AG10803 (cell line): ENCODE measurements around the gene CFAP119.

Source experiments
- DNase-seq: peaks from one replicate; pipeline ENCODE4 v3.0.0; 2010; ENCODE audit warnings: low read depth
- H3K4me3 ChIP-seq: 2 replicates; pipeline ENCODE4 v1.5.1; 2011; ENCODE audit warnings: mild to moderate bottlenecking, low read length, control low read depth
- TF ChIP-seq, protein P1 (sequence below): conservative IDR thresholded peaks from 2 replicates; pipeline ENCODE4 v1.5.1; 2011; ENCODE audit warnings: mild to moderate bottlenecking, low read length, control low read depth, inconsistent platforms

Gene CFAP119

DNA sequence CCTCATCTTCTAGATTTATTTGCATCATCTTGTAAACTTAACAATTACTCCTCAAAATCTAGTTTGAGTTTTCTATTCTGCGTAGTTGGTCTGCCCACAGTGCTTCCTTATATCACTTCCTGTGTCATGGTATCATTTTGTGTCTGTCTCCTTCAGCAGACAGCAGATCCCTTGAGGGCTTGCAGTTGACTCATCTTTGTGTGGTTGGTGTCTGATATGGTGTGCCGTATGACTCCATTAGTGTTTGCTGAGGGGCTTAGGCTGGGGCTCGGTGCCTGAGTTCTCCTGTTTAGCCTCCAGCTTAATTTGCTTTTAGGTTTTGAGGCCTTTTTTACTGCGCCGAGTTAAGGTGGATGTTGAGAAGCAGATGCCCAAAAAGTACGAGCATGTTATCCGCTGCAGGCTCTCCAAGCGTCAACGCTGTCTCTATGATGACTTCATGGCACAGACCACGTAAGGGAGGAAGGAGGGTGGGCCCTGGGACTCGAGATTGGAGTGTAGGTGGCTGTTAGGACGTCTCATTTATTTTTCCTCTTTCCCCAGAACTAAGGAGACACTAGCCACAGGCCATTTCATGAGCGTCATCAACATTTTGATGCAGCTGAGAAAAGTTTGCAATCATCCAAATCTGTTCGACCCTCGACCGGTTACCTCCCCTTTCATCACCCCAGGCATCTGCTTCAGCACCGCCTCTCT lies 46.0 kb downstream of the CFAP119 start:
- no peak overlapping the region for H3K4me3 ChIP-seq
- peak; percentile 9 for DNase-seq
- TF ChIP-seq, protein P1, sequence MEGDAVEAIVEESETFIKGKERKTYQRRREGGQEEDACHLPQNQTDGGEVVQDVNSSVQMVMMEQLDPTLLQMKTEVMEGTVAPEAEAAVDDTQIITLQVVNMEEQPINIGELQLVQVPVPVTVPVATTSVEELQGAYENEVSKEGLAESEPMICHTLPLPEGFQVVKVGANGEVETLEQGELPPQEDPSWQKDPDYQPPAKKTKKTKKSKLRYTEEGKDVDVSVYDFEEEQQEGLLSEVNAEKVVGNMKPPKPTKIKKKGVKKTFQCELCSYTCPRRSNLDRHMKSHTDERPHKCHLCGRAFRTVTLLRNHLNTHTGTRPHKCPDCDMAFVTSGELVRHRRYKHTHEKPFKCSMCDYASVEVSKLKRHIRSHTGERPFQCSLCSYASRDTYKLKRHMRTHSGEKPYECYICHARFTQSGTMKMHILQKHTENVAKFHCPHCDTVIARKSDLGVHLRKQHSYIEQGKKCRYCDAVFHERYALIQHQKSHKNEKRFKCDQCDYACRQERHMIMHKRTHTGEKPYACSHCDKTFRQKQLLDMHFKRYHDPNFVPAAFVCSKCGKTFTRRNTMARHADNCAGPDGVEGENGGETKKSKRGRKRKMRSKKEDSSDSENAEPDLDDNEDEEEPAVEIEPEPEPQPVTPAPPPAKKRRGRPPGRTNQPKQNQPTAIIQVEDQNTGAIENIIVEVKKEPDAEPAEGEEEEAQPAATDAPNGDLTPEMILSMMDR, result no peak

DNA sequence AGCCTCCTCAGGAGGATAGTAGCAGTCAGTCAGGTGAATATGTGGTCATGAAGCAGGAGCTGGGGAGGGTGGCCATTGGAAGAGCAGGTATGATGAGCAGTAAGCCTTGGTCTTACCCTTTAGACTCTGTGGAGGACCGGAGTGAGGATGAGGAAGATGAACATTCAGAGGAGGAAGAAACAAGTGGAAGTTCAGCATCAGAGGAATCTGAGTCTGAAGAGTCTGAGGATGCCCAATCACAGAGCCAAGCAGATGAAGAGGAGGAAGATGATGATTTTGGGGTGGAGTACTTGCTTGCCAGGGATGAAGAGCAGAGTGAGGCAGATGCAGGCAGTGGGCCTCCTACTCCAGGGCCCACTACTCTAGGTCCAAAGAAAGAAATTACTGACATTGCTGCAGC lies 50.1 kb downstream of the CFAP119 start:
- TF ChIP-seq, protein P1, result no peak
- no peak for DNase-seq
- no peak overlapping the region for H3K4me3 ChIP-seq

DNA sequence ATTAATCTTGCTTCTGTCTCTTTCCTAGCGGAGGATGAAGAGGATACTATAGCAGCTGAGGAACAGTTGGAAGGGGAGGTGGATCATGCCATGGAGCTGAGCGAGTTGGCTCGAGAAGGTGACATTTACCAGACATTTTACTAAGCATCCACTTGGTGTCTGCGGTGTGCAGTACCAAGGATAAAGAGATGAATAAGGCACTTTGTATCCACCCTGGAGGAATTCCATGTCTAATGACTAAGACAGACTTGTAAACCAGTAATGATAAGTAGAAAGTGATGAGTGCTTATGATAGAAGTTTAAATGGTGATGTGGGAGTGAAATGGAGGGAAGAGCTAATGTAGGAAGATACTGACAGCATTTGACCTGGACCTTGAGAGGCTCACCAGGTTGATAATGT lies 50.9 kb downstream of the CFAP119 start:
- TF ChIP-seq, protein P1, result no peak
- no peak for DNase-seq

More for the DNA sequence above, 50.9 kb downstream of the CFAP119 start:
- no peak overlapping the region for H3K4me3 ChIP-seq
